ENCODE results near the gene ZNF808.

DNA sequence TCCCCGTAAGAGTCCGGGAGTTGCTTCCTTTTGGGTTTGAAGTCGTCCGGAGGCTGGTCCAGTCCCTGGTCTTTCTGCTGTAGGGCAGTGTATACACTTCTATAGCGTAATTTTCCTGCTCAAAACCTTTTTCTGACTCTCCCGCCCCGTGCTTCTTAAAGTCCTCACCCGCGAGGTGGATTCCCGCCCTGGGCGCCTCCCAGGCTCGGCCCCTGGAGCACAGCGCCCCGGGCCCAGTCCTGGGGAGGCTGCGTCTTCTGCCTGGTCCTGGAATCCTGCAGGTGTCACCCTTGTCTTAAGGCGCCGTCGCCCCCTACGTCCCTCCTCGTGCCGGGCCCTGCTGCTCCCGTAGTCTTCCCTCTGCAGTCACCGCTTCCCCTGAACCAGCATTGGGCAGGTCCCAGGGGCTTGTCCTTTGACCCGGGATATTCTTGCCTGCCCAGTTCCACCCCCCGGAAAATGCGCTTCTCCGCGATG, 34.4 kb upstream of the ZNF808 start:
- TF ChIP-seq POLR2A (IDR thresholded peaks at IDR 0.05; ENCODE audit: low read depth, low read length) (no peak), POLR2AphosphoS5 (IDR thresholded peaks at IDR 0.05; ENCODE audit: low read depth, low read length) (no peak)
